Measurements from ENCODE around the gene TFIP11.

The TFIP11 gene

GRCh38 chr22:26476705-26477340 is 35.5 kb downstream of the TFIP11 start:
- DNase-seq, result no peak

DNA sequence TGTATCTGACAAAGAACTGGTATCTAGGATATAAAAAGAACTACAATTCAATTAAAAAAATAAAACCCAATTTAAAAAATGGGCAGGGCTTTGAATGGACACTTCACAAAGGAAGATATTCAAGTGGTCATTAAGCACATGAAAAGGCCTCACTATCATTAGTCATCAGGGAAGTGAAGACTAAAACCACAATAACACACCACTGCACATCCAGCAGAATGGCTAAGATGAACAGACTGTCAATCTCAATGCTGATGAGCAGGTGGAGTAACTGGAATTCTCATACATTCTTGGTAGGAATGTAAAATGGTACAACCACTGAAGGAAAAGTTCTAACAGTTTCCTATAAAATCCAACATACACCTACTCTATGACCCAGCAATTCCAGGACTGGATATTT is 37.6 kb downstream of the TFIP11 start:
- no peak for DNase-seq

DNA sequence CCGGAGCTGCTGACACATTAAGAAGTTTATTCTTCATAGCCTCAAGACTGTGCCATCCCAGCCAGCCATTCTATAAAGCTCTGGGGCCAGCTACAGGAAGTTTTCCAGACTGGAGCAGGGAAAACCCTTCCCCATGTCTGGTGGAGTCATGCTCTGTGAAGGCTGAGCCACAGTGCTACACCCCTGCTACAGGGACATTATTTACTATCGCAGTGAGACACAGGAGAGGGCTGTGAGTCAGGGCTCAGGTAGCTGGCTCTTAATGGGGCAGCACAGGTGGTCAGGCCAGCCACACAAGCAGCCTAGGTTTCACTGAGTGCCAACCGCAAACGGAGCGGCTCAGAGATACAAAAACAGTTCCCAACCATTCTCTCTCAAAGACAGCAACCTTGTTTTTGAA is 40.8 kb downstream of the TFIP11 start:
- DNase-seq, result no peak

DNA sequence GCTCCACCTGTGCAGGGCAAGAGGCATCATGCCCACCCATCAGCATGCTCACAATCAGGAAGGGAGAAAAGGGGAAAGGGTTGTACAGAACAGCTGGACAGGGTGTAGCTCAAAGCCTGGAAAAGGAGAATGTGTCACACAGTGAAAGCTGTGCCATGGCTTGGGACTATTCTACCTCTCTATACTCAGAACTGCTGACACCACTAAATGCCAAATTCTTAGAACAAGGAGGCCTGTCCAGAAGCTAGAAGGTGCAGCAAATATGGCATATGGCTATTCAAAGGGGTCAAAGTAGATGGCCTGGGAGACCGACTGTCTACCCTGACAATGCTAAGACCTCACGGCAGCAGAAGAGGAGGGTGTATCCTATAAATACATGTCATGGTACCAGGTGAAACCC is 41.5 kb downstream of the TFIP11 start:
- no peak for DNase-seq

- no peak for DNase-seq
Observed at GRCh38 chr22:26466196-26466595, 46.1 kb downstream of the TFIP11 start.

DNA sequence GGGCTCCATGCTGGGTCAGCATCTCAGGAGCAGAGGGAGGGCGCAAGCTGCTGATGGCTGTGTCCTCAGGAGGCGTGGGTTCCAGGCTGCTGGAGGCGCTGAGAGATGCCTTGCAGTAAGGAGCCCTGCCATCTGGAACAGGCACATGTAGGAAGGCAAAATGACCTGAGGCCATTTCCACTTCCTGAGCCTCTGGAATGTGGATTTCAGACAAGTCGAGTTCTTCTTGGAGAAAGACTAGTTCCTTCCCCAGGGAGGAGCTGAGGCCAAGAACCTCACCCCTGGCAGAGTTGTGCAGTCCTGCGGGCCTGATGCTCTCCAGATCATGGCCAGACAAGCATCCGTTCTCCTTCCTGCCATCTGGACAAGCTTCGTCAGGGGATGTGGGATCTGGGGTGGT is 48.0 kb downstream of the TFIP11 start:
- no peak for DNase-seq

GRCh38 chr22:26463688-26464087 is 48.6 kb downstream of the TFIP11 start:
- no peak for DNase-seq

DNA sequence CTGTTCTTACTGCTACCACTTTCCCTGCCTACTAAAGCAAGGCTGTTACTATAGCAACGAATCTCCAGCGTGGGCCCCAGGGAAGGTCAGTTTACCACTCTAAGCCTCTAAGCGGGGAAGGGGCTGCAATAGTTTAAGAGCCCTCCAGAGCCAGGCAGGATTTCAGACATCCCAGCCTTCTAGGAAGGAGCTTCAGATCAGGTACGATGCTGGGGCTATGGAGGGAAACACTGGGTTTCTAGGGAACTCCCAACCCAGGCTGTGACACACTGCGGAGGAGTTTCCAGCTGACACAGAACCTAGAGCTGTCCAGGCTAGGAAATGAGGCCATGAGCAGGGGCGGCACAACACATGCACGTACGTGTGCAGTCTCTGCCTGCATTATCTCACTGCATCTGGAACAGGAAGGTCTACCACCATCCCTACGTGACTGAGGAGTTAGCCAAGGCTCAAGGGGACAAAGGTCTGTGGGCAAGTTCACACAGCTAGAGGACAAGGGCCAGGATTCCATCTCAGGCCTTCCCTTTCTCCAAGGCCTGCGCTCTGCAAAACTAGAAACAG is 49.1 kb downstream of the TFIP11 start:
- no peak for DNase-seq

GRCh38 chr22:26462641-26463040 is 49.6 kb downstream of the TFIP11 start:
- DNase-seq, result no peak

DNA sequence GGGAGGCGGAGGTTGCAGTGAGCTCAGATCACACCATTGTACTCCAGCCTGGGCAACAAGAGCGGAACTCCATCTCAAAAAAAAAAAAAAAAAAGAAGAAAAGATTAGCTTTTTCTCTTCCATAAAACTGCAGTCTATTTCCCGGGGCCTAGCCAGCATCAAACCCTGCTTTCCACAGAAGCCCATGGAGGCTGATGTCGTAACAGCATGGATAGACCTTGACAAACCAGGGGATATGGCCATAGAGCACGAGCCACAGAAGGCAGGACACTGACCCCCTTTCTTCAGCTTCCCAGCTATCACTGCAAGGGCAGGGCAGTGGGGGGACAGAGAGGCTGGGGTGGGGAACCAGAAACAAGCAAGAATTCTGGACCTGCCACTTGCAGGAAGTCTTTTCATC is 50.2 kb downstream of the TFIP11 start:
- DNase-seq, result no peak

GRCh38 chr22:26461188-26461810 is 51.0 kb downstream of the TFIP11 start:
- peak; percentile 22 for DNase-seq

DNA sequence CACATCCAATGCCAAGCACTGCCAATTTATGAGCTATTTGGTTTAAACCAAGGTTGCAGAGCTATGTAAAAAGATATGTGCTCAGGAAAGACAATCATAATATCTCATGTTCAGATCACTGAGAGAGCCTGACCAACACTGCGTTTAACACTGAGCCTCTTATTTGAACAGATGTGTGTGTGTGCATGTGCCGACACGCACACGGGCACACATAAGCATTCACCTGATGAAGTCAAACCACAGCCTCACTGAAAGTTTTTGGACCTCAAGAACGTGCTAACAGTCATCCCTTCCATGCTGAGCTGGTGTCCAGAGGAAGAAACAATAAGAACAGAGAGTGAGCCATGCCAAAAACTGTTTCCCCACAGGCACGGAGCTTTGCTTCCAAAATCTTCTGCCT is 52.1 kb downstream of the TFIP11 start:
- DNase-seq, result no peak

DNA sequence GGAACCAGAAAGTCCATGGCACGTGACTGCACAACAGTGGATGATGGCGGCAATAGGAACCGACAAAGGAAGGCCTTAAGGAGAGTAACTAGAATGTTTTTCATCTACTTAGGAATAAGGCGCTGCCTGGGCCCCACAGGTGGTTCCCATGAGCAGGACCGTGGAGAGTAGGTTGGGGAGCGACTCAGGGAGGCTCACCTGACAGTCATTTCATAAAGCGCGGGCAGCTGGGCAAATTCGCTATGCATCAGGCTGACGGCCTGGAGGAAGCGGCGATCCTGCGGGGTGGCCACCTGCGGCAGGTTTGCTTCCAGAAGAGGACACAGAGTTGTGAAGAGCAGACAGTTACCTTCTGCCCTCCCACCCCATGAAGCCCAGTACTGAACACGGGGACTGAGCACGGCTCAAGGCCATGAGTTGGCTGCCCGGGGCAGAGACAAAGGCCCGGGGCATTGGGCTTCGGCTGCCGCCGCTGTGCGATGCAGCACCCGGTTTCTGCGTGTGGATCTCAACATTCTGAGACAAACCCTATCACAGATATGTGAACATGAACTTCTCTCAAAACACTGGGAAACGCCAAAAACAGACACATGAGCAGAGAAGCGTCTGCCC is 54.5 kb downstream of the TFIP11 start:
- DNase-seq, result no peak

DNA sequence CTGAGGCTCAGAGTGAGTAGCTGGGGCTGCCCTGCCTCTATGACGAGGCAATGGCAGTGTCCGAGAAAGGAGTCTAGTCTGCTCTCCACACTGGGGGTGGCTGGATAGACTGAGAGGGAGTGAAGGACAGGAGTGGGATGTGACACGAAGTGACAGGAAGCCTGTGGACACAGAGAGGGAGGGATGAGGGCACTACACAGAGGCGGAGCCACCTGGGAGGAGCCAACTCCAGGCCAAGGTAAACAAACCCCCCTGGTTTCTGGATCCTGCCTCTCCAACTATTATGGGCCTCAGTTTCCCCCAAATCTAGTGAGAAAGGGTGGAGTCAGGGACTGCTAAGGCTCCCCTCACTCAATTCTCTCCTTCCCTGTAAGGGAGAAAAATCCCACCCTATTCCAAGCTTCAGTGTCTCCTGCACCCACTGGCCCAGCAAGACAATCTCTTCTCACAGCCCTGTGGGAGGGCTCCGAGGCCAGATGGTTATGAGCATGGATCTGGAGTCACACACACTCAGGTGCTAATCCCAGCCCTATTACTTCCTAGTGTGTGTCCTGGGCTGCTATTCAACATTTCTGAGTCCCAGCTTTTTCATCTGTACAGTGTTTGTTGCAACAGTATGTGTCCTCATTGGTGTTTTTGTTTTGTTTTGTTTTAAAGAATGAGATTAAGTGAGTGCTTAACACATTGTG is 58.3 kb downstream of the TFIP11 start:
- DNase-seq, result no peak

- no peak for DNase-seq
Observed at GRCh38 chr22:26453216-26453615, 59.1 kb downstream of the TFIP11 start.

- DNase-seq, result no peak
Observed at GRCh38 chr22:26452236-26453016, 59.8 kb downstream of the TFIP11 start.

- DNase-seq, result no peak
Observed at GRCh38 chr22:26450453-26451185, 61.7 kb downstream of the TFIP11 start.

GRCh38 chr22:26448941-26449340 is 63.3 kb downstream of the TFIP11 start:
- no peak for DNase-seq

- DNase-seq, result no peak
Observed at GRCh38 chr22:26448334-26448733, 63.9 kb downstream of the TFIP11 start.

DNA sequence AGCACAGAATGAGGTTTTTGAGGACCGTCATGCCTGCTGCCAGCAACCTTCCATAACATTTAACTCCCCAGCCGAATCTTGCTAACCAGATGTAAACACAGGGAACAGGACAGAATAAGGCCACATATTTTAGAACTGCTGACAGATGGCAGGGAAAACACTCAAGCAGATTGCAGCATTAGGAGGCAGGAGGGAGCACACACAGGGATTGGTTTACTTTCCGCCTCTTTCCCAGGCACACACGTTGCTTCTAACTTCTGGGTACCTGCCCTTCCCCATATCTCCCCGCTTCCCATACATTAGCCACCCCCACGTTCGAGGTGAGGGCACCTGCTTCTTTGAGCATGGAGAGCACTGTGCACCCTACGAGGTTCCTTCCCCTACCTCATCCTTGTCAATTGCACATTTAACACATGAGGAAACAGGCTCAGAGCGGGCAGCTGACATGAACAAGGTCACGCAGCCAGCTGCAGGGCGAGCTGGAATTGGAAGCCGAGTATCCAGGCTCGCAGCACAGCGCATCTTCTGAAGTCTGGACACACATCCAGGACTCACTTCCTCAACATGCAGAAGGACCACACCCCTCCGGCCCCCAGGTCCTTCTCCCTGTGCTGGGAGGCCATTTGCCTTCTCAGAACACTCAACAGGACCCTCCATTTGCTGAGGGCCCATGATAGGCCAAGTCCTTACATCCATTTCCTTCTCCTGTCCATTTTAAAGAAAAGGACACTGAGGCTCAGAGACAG is 64.5 kb downstream of the TFIP11 start:
- DNase-seq, result no peak

DNA sequence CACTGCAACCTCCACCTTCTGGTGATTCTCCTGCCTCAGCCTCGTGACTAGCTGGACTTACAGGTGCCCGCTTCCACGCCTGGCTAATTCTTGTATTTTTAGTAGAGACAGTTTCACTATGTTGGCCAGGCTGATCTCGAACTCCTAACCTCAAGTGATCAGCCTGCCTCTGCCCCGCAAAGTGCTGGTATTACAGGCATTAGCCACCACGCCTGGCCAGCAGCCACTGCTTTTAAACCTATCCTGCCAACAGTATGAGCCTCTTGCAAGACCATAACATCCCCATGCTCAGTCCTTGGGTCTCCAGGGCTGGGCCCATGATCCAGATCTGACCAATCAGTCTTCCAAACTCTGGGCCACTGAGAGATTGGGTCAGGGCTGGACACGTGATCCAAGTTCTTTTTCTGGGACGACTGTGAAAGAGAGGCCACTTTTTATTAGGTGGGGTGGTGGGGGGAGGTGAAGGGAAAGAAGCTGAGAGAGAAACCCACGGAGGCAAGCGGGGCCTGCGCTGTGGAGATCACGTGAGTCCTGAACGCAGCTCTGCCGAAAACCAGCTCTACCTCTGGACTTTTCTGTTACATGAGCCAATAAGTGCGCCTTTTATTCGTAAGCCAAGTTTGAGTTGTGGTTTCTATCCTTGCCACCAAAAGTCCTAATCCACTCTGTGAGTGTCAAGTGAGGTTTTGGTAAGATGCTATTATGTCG is 65.3 kb downstream of the TFIP11 start:
- DNase-seq, result no peak
